Osteocyte (in vitro differentiated cells): ENCODE measurements around the gene OSBPL2. TPM values are rescaled to one million over a fixed set of nuclear protein-coding genes. Genes with fewer than 3 reads are reported as not detected.

ENCODE experiments used
- DNase-seq: peaks from one replicate; pipeline ENCODE4 v3.0.0; 2021; ENCODE audit warnings: mixed read lengths; ENCODE audit not compliant: unreplicated experiment; ENCODE audit errors: extremely low spot score
- H3K27ac Mint-ChIP-seq: one replicate; pipeline ENCODE4 v1.8.0; 2021; ENCODE audit warnings: mild to moderate bottlenecking, mixed read lengths; ENCODE audit not compliant: unreplicated experiment
- H3K27me3 Mint-ChIP-seq: one replicate; pipeline ENCODE4 v1.8.0; 2021; ENCODE audit warnings: mixed read lengths; ENCODE audit not compliant: unreplicated experiment
- H3K36me3 Mint-ChIP-seq: one replicate; pipeline ENCODE4 v1.8.0; 2021; ENCODE audit warnings: mixed read lengths; ENCODE audit not compliant: unreplicated experiment
- H3K4me1 Mint-ChIP-seq: one replicate; pipeline ENCODE4 v1.8.0; 2021; ENCODE audit warnings: mixed read lengths; ENCODE audit not compliant: unreplicated experiment
- H3K4me3 Mint-ChIP-seq: one replicate; pipeline ENCODE4 v1.8.0; 2021; ENCODE audit warnings: mild to moderate bottlenecking, moderate library complexity, mixed read lengths; ENCODE audit not compliant: unreplicated experiment
- H3K9me3 Mint-ChIP-seq: one replicate; pipeline ENCODE4 v1.8.0; 2021; ENCODE audit warnings: mixed read lengths; ENCODE audit not compliant: unreplicated experiment
- long read RNA-seq: library from polyadenylated mRNA; unstranded; transcript quantifications from one replicate; pipeline ENCODE4 v2.0.0, GENCODE V29; 2021
- total RNA-seq: library from RNA; stranded (reverse); gene quantifications from 2 replicates; pipeline ENCODE4 v1.2.1, GENCODE V29; 2021
- TF ChIP-seq, protein P1 (sequence below): fragments of 200-600 bp; sonication (generic); IDR thresholded peaks from 2 replicates; pipeline ENCODE4 v1.5.0; 2021; ENCODE audit warnings: antibody characterized with exemption, mild to moderate bottlenecking, moderate library complexity

Gene OSBPL2
- 46.3 and 50.9 TPM in 2 replicates for total RNA-seq
- long read RNA-seq, full-length matches to known transcripts: 53 of 89 reads
- long read RNA-seq, partial matches to known transcripts: 23 of 89 reads
- long read RNA-seq, other reads (novel, unspliced or antisense): 13 of 89 reads

DNA sequence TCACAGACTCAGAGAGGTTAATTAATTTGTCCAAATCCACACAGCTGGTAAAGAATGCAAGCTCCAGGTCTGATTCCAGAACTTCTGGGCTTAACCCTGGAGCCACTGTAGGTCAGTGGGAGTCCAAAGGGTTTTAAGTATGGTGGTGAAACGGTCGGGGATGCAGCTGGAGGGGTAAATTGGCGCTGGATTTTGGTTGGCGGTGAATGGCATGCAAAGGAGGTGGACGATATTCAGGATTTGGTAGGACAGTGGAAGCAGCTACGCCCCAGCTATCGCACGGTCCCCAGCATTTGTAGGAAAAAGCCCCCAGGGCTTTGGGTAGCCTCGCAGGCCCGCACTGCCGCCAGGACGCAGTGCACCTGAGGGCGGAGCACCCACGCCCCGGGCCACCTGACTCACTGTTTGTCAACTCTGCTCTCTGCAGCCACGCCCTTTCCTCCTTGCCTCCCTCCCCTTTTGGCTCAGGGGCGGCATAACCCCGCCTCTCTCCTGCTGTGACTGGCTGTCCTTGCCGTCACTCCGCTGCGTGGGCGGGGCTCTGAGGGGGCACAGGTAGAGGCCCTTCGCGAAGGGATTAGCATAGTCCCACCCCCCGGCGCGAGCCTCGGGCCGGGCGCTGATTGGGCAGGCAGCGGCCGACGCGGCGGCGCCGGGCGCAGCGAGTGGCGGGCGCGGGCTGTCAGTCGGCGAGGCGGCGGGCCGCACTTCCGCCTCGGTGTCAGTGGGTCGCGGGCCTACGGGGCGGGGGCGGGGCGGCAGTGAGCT lies at the start of gene OSBPL2:
Gene OSBPL2, plus strand, starts transcription at position 721 of the 768 bp plus-strand sequence. CDS start 17,664 bp downstream, outside the sequence.
- Mint-ChIP-seq H3K4me1 (peaks cover 31% of the 10 kb centered on the region), H3K36me3 (peaks cover 10% of the 10 kb centered on the region), H3K4me3 (peak within 1 kb of the TSS; percentile 87), H3K27ac (peak within 1 kb of the TSS; percentile 75), H3K27me3 (no peaks in the 10 kb centered on the region), H3K9me3 (no peaks in the 10 kb centered on the region)
- peak; percentile 100 for DNase-seq
- TF ChIP-seq, protein P1, sequence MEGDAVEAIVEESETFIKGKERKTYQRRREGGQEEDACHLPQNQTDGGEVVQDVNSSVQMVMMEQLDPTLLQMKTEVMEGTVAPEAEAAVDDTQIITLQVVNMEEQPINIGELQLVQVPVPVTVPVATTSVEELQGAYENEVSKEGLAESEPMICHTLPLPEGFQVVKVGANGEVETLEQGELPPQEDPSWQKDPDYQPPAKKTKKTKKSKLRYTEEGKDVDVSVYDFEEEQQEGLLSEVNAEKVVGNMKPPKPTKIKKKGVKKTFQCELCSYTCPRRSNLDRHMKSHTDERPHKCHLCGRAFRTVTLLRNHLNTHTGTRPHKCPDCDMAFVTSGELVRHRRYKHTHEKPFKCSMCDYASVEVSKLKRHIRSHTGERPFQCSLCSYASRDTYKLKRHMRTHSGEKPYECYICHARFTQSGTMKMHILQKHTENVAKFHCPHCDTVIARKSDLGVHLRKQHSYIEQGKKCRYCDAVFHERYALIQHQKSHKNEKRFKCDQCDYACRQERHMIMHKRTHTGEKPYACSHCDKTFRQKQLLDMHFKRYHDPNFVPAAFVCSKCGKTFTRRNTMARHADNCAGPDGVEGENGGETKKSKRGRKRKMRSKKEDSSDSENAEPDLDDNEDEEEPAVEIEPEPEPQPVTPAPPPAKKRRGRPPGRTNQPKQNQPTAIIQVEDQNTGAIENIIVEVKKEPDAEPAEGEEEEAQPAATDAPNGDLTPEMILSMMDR: no peak

DNA sequence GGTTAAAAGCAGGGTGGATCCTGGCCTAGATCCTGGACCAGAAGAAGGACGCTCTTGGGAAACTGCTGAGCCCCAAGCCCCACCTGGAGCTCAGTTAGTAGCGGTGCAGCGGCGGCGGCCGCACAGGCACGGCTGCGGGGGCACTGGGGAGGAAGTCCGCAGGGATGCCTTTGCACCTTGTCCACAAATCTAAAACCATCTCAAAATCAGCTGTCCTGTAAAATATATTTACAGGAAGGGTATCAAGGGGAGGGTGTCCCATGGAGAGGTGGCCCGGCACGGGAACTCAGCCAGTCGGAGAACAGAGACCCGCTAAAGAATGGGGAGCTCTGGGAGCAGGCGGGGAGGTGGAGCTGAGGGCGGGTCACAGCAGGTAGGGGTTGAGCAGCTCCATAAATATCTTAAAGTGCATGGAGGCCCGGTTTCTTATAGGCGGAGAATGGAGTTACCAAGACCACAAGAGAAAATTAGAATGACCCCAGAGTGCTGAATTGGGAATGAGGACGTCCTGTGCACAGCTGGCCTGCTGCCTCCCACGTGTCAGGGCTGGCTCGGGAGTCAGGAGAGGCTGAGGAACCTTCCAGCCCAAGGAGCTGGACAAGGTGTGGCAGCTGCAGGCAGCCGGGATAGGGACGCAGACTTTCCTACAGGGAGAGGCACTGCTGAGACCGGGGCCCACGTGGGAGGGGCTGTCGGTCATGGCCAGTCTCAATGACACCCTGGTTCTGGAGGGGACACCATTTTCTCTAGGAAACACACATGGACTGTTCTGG lies 47.5 kb upstream of the OSBPL2 start:
- Mint-ChIP-seq H3K27ac (no peak overlapping the region), H3K4me1 (peaks cover 13% of the 10 kb centered on the region), H3K4me3 (no peak overlapping the region), H3K9me3 (no peaks in the 10 kb centered on the region), H3K36me3 (peaks cover 17% of the 10 kb centered on the region), H3K27me3 (no peaks in the 10 kb centered on the region)
- DNase-seq: no peak
- TF ChIP-seq, protein P1: no peak

DNA sequence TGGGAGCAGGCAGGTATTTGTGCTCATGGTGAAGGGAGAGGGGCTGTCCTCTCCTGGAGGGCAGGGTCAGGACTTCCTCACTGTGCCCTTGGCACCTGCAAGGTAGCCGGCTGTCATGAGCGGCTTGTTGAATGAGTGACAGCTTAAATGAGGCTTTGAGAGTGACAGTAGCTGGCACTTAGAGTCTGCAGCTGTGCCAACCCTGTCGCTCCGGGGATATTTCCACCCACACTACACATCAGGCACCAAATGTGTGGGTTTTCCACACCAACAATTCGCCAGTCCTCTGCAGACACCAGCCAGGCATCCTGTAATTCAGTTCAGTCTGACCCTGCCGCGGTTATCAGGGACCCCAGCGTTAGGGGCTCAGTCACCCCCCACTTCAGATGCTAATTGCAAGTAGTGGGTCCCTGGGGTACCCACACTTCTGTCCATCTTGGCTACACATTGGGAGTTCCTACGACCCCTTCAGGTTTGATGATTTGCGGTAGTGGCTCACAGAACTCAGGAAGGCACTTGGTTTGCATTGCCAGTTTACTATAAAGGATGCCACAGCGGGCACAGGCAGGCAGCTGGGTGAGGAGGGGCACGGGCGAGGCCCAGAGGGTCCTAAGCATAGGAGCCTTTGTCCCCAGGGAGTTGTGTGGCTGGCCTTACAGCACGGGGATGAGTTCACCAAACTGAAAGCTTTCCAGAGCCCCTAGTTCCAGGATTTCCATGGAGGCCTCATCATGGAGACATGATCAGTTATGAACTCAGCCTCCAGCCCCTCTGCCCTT lies 46.4 kb upstream of the OSBPL2 start:
- no peaks in the 10 kb centered on the region for H3K9me3 Mint-ChIP-seq
- TF ChIP-seq, protein P1: no peak
- H3K27me3 Mint-ChIP-seq: no peaks in the 10 kb centered on the region
- H3K27ac Mint-ChIP-seq: no peak overlapping the region
- H3K4me1 Mint-ChIP-seq: peaks cover 8% of the 10 kb centered on the region
- H3K36me3 Mint-ChIP-seq: peaks cover 17% of the 10 kb centered on the region
- no peak for DNase-seq
- no peak overlapping the region for H3K4me3 Mint-ChIP-seq

DNA sequence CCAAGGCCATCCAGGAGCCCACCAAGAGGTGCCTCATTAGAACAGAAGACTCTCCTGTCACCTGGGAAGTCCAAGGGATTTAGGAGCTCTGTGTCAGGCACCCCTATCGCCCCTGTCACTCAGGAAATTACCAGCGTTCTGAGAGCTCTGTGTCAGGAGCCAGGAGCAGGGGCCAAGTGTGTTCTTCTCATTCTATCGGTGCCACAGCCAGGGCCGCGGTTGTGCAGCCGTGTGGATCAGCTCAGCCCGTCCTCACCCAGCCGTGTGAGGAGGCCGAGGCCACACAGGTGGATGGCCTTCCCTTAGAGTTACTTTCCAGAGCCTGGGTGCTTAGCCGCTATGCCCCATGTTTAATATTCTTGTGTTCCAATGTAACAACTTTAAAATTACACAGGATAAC lies 45.7 kb upstream of the OSBPL2 start:
- no peak overlapping the region for H3K27ac Mint-ChIP-seq
- peaks cover 17% of the 10 kb centered on the region for H3K36me3 Mint-ChIP-seq
- TF ChIP-seq, protein P1: no peak
- H3K9me3 Mint-ChIP-seq: no peaks in the 10 kb centered on the region
- H3K4me1 Mint-ChIP-seq: peaks cover 2% of the 10 kb centered on the region
- no peak for DNase-seq
- H3K4me3 Mint-ChIP-seq: no peak overlapping the region
- no peaks in the 10 kb centered on the region for H3K27me3 Mint-ChIP-seq
